Measurements from ENCODE around the gene SHB. TPM values are rescaled to one million over a fixed set of nuclear protein-coding genes. Genes with fewer than 3 reads are reported as not detected.

SHB gene
- total and polyA plus RNA-seq, 2 experiments from 2014 or later: 28.2 to 46.9 TPM

DNA sequence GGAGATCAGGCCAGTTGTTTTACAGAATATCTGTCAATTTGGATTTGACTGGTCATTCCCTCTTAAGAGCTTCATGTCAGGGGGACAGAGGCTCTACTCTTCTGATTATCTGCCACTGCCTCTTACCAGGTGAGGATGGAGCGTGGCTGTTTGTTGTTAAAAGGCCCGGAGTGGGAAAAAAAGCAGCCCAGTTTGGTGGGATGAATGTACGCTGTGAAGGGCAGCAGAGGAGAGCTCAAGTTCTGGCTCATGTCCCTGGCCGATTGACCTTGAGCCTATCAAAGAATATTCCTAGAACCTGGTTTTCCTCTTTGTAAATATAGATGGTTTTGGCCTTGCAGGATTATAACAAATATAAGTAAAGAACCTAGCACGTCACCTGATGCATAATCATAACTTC, 16.3 kb upstream of the SHB start:
- TF ChIP-seq, protein P1, sequence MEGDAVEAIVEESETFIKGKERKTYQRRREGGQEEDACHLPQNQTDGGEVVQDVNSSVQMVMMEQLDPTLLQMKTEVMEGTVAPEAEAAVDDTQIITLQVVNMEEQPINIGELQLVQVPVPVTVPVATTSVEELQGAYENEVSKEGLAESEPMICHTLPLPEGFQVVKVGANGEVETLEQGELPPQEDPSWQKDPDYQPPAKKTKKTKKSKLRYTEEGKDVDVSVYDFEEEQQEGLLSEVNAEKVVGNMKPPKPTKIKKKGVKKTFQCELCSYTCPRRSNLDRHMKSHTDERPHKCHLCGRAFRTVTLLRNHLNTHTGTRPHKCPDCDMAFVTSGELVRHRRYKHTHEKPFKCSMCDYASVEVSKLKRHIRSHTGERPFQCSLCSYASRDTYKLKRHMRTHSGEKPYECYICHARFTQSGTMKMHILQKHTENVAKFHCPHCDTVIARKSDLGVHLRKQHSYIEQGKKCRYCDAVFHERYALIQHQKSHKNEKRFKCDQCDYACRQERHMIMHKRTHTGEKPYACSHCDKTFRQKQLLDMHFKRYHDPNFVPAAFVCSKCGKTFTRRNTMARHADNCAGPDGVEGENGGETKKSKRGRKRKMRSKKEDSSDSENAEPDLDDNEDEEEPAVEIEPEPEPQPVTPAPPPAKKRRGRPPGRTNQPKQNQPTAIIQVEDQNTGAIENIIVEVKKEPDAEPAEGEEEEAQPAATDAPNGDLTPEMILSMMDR (IDR thresholded peaks at IDR 0.05; ENCODE audit: low read depth, low read length): no peak
- Histone ChIP-seq H3K36me3 (no peaks in the 10 kb centered on the region), H3K27ac (no peak overlapping the region), H3K4me3 (no peak overlapping the region), H3K27me3 (no peaks in the 10 kb centered on the region), H3K9me3 (ENCODE audit: low read depth) (no peaks in the 10 kb centered on the region), H3K4me1 (ENCODE audit: low read depth) (peaks cover 18% of the 10 kb centered on the region)
- no peak for DNase-seq (ENCODE audit: low read depth in 1 of 2, low spot score in 1 of 2)

DNA sequence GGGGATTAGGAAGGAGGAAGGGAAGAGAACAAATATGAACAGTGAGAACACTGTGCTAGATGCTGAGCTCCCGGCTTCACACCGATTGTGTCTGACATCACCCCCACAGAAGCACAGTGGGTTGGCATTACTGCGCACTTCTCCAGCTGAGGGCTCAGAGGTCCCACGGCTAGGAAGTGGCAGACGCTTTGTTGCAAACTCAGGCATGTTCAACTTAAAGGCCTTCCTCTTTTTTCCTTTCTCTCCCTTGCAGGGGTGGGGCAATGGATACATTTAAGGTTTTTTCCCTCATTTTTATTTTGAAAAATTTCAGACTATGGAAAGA, 15.5 kb upstream of the SHB start:
- TF ChIP-seq, protein P1 (IDR thresholded peaks at IDR 0.05; ENCODE audit: low read depth, low read length): no peak
- H3K4me1 ChIP-seq (ENCODE audit: low read depth): peaks cover 18% of the 10 kb centered on the region
- no peak for DNase-seq (ENCODE audit: low read depth in 1 of 2, low spot score in 1 of 2)
- H3K4me3 ChIP-seq: no peak overlapping the region
- no peaks in the 10 kb centered on the region for H3K27me3 ChIP-seq
- H3K9me3 ChIP-seq (ENCODE audit: low read depth): no peaks in the 10 kb centered on the region
- no peaks in the 10 kb centered on the region for H3K36me3 ChIP-seq
- H3K27ac ChIP-seq: no peak overlapping the region

DNA sequence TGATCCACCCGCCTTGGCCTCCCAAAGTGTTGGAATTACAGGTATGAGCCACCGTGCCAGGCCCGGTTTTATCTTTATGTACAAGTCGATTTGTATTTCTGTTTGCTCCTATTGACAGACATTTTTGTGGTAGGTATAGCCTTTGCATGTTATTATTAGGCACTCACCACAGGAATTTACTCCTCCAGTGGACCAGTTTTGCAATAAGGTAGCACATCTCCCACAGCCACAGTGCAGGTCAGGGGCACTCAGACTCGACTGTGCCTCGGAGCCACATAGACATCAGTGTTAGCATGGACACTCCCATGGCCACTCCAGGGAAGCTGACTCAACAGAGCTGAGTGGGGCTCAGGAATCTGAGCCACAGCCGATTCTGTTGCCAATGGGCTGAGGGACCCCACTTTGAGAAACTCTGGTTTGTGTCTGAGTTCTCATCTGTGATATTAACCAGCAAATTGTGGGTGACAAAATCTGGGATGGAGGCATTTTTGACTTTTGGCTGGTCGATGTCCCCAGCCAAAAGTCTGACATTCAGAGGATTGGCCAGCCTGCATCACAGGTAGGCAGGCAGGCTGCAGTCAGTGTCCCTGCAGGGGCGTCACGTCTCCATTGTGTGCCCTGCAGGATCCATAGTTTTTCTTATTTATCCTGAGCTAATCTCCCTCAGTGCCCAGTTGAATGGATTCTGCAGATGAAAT, 15.0 kb upstream of the SHB start:
- no peaks in the 10 kb centered on the region for H3K9me3 ChIP-seq (ENCODE audit: low read depth)
- no peak overlapping the region for H3K4me3 ChIP-seq
- no peaks in the 10 kb centered on the region for H3K27me3 ChIP-seq
- peak in 1 of 2 donors; percentile 27 for DNase-seq (ENCODE audit: low read depth in 1 of 2, low spot score in 1 of 2)
- H3K27ac ChIP-seq: no peak overlapping the region
- no peaks in the 10 kb centered on the region for H3K36me3 ChIP-seq
- H3K4me1 ChIP-seq (ENCODE audit: low read depth): peaks cover 18% of the 10 kb centered on the region
- TF ChIP-seq, protein P1 (IDR thresholded peaks at IDR 0.05; ENCODE audit: low read depth, low read length): no peak

DNA sequence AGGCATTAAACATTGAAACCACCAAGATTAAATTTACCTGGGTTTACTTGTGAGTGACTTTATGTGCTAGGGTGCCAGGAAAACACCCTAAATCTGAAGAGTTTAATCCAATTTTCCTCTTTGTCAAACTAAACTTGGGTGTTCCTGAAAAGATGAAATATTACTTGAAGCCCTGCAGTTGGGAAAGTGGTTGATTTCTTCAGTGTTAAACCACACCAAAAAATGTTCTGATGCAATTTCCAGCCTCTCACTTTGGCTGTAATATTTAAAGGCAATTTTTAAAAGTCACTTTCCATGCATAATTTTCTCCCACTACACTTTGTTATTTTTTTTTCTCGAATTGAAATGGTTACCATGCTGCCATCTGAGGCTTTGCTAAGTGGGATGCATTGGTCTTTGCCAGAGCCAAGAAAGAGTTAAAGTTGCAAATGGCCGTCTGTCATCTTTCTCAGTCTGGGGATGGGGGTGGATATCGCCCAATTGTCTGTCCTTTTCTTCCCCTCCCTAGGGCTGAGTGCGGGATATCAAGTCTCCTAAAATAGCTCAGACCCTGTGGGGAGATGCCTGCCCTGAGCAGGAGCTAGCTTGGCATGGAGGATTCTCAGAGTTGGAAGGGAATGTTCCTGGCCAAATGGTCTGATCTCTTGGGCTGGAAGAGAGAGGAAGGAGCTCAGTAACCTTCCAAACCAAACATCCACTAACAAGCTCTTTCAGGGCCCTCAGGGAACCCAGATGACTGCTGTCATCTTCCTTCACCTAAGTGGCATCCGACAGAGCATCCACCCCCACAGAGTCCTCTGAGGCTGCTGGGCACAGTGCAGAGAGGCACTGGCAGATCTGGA, 13.6 kb upstream of the SHB start:
- Histone ChIP-seq H3K27ac (no peak overlapping the region), H3K9me3 (ENCODE audit: low read depth) (no peaks in the 10 kb centered on the region), H3K36me3 (no peaks in the 10 kb centered on the region), H3K4me3 (no peak overlapping the region), H3K4me1 (ENCODE audit: low read depth) (peaks cover 18% of the 10 kb centered on the region), H3K27me3 (no peaks in the 10 kb centered on the region)
- TF ChIP-seq, protein P1 (IDR thresholded peaks at IDR 0.05; ENCODE audit: low read depth, low read length): no peak
- DNase-seq (ENCODE audit: low read depth in 1 of 2, low spot score in 1 of 2): peak; percentile 25 to 51

DNA sequence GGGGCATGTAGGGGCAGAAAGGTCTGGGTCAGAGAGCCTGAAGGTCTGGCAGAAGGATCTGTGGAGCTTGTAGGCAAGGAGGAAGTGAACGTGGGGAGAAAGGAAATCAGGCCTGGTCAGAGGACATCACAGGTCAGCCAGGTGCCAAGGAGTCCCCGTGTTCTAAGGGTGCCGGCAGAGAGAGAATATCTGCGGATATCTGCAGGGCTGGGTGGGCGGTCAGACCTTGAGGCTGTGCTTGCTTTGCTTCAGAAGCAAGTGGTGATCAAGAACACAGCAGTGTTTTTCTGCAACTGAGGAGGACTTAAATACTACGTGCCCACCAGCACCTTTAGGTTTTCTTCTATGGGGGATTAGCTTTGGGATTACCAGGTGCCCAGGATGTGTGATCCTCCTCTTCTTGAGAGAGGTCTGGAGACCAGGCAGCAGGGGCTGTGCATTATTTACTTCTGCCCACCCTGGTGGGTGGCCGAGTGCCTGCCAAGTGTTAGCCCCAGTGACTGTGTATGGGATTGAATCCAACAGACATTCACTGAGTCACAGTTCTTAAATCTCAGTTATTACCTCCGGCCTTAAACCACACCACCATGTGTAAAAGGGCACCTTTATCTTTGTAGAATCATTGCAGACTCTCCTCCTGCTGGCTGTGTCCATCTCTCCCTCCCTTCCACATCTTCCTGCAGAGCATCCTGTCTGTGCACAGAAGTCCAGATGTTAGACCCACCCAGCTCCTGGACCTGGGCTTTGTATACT, 12.5 kb upstream of the SHB start:
- DNase-seq (ENCODE audit: low read depth in 1 of 2, low spot score in 1 of 2): no peak
- no peaks in the 10 kb centered on the region for H3K36me3 ChIP-seq
- no peak overlapping the region for H3K27ac ChIP-seq
- TF ChIP-seq, protein P1 (IDR thresholded peaks at IDR 0.05; ENCODE audit: low read depth, low read length): no peak
- no peak overlapping the region for H3K4me3 ChIP-seq
- no peaks in the 10 kb centered on the region for H3K27me3 ChIP-seq
- peaks cover 18% of the 10 kb centered on the region for H3K4me1 ChIP-seq (ENCODE audit: low read depth)
- H3K9me3 ChIP-seq (ENCODE audit: low read depth): no peaks in the 10 kb centered on the region

Measured in cardiac muscle cell (in vitro differentiated cells and primary cell).